OCI-LY3 (cell line): ENCODE measurements around the gene JMJD7.

ENCODE experiments used
- EZH2phosphoT487 ChIP-seq: fragments of 200-600 bp; shearing (Covaris generic); IDR thresholded peaks from 2 replicates; pipeline ENCODE4 v1.6.1; 2018; ENCODE audit warnings: antibody characterized with exemption, mixed run types, low read depth
- TF ChIP-seq, protein P1 (sequence below): fragments of 200-600, 300-600 bp; sonication (generic); IDR thresholded peaks from 2 replicates; pipeline ENCODE4 v1.5.1; 2014; ENCODE audit warnings: antibody characterized with exemption, low read length, low read depth

DNA sequence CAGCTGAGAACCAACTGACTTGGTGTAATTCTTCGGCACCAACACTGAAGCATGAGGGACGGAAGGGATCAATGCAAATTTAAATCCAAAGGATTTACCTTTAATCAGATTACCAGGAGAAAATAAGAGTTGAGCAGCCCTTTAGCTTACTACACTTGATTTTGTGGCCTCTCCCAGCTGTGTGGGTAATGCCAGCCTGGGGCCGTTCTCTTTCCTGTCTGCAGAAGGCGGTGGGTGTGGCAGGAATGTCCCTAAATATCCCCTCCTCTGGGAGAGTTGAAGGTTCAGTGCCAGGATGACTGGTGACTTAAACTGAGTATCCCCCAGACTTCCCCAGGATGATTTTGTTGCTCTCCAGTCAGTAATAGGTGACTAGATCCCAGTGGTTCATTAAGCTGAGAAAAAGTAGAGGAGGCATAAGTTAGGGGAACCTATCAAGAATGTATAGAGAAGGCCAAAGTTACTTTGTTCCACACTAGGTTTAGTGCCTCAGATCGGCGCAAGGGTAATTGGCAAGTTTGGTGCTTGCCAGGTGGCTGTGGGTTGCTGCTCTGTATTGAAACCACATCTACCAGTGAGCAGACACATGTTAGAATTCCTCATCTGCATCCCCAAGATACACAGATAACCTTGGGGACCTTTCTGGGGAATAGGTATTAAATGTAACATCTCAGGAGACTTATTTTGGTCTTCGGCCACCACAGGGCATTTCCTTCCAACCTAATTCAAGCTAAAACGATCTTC lies 30.5 kb upstream of the JMJD7 start:
- TF ChIP-seq, protein P1, sequence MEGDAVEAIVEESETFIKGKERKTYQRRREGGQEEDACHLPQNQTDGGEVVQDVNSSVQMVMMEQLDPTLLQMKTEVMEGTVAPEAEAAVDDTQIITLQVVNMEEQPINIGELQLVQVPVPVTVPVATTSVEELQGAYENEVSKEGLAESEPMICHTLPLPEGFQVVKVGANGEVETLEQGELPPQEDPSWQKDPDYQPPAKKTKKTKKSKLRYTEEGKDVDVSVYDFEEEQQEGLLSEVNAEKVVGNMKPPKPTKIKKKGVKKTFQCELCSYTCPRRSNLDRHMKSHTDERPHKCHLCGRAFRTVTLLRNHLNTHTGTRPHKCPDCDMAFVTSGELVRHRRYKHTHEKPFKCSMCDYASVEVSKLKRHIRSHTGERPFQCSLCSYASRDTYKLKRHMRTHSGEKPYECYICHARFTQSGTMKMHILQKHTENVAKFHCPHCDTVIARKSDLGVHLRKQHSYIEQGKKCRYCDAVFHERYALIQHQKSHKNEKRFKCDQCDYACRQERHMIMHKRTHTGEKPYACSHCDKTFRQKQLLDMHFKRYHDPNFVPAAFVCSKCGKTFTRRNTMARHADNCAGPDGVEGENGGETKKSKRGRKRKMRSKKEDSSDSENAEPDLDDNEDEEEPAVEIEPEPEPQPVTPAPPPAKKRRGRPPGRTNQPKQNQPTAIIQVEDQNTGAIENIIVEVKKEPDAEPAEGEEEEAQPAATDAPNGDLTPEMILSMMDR = no peak
- no peak for TF ChIP-seq EZH2phosphoT487
